UCSD-AML1 (cell line): ENCODE results near the gene RABAC1.
"Not testable (repeated sequence)": the region's sequence is repeated elsewhere in the genome, so short reads cannot be mapped to it uniquely, and the experiment has no call there.

Source experiments
- DNase-seq: peaks from one replicate; lab custom pipeline; 2025; ENCODE audit not compliant: unreplicated experiment; lab: John Stamatoyannopoulos, UW

The RABAC1 gene

DNA sequence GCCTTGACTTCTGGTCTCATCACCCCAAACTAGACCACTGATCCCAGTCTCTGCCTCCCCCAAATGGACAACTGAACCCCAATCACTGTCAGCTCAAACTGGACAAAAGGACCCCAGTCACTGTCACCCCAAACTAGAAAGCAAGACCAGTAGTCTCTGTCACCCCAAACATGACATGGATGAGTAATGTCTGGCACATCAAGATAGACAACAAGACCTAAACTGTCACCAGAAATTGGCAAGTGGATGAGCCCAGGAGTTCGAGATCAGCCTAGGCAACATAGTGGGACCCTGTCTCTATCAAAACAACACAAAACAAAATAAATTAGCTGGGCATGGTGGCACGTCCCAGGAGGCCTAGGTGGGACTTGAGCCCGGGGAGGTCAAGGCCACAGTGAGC is 12.0 kb downstream of the RABAC1 start:
- no peak for DNase-seq

- DNase-seq, result no peak
Observed at GRCh38 chr19:41945135-41945766, 13.9 kb downstream of the RABAC1 start.

DNA sequence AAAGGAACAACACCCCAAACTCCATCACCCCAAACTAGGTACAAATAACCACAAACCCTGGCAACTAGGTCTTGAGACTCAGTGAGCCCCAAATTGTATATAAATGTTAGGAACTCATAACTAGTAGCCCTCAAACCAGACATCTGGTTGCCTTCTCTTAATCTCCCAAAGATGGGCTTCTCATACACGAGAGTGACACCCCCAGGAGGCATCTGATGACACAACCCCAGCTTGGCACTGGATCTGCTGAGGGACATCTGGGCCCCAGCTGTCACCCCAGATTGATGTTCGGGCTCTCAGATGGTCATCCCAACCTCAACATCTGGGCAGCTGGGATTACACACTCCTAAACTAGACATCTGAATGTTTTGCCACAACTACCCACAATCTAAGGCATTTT is 14.8 kb downstream of the RABAC1 start:
- no peak for DNase-seq

DNA sequence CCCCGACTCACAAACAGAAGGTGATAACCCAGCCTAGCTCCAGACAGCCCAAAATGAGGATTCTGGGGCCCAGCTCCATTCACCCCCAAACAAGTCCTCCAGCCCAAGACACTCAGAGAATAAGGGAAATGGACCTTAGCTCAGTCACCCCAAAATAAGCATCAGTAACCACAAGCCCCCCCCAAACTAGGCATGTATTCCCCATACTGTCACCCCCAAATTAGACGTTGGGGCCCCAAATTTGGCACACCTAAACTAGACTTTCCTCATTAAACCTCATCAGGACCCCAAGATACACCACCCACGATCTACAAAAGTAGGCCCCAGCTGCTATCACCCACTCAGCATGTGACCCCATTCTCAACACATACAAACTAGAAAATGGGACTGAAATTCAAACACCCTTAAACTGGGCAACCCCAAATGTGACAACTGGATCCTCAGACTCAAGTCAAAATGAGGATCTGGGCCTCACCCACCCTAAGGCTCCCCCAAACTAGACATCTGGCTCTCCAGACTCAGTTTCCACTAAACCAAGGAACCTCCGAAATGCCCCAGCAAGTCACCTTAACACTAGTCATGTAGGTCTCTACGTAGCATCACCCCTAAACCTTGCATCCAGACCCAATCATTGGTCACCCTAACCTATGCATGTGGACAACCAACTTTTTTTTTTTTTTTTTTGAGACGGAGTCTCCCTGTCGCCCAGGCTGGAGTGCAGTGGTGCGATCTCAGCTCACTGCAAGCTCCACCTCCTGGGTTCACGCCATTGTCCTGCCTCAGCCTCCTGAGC is 17.5 kb downstream of the RABAC1 start:
- DNase-seq, result no peak

- DNase-seq, result no peak
Observed at GRCh38 chr19:41940731-41941409, 18.3 kb downstream of the RABAC1 start.

GRCh38 chr19:41939861-41940730 is 19.0 kb downstream of the RABAC1 start:
- DNase-seq, result no peak

DNA sequence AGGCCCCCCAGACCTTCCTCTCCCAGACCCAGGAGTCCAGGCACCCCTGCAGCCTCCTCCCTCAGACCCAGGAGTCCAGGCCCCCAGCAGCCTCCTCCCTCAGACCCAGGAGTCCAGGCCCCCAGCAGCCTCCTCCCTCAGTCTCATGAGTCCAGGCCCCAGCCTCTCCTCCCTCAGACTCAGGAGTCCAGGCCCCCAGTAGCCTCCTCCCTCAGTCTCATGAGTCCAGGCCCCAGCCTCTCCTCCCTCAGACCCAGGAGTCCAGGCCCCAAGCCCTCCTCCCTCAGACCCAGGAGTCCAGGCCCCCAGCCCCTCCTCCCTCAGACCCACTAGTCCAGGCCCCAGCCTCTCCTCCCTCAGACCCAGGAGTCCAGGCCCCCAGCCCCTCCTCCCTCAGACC is 19.9 kb downstream of the RABAC1 start:
- not testable (repeated sequence) for DNase-seq

- no peak for DNase-seq
Observed at GRCh38 chr19:41937525-41938468, 21.3 kb downstream of the RABAC1 start.

DNA sequence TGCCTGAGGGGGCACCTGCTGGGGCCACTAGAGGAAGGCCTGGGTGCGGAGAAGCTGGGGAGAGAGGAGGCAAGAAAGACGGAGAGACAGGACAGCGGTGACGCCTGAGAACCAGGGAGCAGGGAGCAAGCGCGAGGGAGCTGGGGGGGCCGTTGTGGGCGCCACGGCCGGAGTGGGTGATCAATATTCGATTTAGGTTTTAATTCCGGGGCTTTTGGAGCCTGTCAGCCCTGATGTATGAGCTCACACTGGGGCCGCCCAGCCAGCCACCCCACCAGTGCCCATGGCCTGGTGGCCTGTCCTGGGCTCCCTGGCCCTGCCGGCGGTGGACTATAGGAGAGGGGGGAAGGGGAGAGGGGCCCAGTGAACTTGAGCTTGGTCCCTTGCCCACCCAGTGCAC is 22.2 kb downstream of the RABAC1 start:
- DNase-seq, result no peak

GRCh38 chr19:41936416-41936850 is 22.7 kb downstream of the RABAC1 start:
- no peak for DNase-seq

GRCh38 chr19:41935760-41936415 is 23.2 kb downstream of the RABAC1 start:
- no peak for DNase-seq

GRCh38 chr19:41934849-41935374 is 24.2 kb downstream of the RABAC1 start:
- peak; percentile 73 for DNase-seq

- DNase-seq, result no peak
Observed at GRCh38 chr19:41933693-41934426, 25.3 kb downstream of the RABAC1 start.

- no peak for DNase-seq
Observed at GRCh38 chr19:41932720-41933332, 26.3 kb downstream of the RABAC1 start.

GRCh38 chr19:41932259-41932719 is 26.8 kb downstream of the RABAC1 start:
- DNase-seq, result no peak

DNA sequence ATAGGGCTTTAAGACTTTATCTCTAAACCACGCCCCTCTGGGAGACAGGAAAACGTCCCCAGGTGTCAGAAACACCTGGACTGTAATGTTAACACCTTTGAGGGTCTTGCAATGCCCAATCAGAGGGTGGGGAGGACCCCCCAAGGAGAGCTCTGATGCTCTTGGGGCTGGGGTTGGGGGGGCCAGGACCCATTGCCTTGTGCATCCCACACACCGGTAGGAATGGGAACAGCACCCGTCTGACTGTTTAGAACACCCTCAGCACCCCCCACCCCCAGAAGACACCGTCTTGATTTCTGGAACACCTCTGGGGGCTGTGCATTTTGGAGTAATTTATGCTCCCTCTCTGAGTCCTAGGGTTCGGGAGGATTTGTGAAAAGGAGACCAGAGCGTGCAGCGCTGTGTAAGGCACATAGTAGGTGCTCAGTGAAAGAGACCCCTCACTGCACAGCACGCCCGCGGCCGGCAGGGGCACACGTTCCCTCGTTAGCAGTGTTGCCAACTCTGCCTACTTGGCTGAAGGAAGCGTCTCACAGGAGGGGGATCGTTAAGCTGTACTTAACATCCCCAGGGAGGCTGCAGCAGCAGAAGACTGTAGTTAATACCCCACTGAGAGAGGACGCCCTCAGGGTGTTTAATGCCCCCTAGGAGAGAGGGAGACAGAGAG is 28.1 kb downstream of the RABAC1 start:
- no peak for DNase-seq

- no peak for DNase-seq
Observed at GRCh38 chr19:41930322-41930722, 28.8 kb downstream of the RABAC1 start.
